Neural crest cell (in vitro differentiated cells): ENCODE results near the gene EFNA4. TPM values are rescaled to one million over a fixed set of nuclear protein-coding genes. Genes with fewer than 3 reads are reported as not detected.

ENCODE experiments used
- DNase-seq: peaks from one replicate; pipeline ENCODE4 v3.0.0; 2021; ENCODE audit warnings: low read depth, mixed read lengths, low spot score
- H3K27ac Mint-ChIP-seq: one replicate; pipeline ENCODE4 v1.8.0; 2021; ENCODE audit warnings: mild to moderate bottlenecking, mixed read lengths; ENCODE audit not compliant: unreplicated experiment
- H3K27me3 Mint-ChIP-seq: 2 replicates; pipeline ENCODE4 v1.8.0; 2021; ENCODE audit warnings: low read depth, mild to moderate bottlenecking, mixed read lengths
- H3K36me3 Mint-ChIP-seq: 2 replicates; pipeline ENCODE4 v1.8.0; 2021; ENCODE audit warnings: low read depth, mild to moderate bottlenecking, mixed read lengths
- H3K4me1 Mint-ChIP-seq: 2 replicates; pipeline ENCODE4 v1.8.0; 2021; ENCODE audit warnings: mixed read lengths
- H3K4me3 Mint-ChIP-seq: one replicate; pipeline ENCODE4 v1.8.0; 2021; ENCODE audit warnings: mild to moderate bottlenecking, mixed read lengths
- H3K9me3 Mint-ChIP-seq: 2 replicates; pipeline ENCODE4 v1.8.0; 2021; ENCODE audit warnings: mixed read lengths
- CTCF ChIP-seq: fragments of 200-600 bp; sonication (generic); conservative IDR thresholded peaks from 2 replicates; pipeline ENCODE4 v1.5.0; 2021; ENCODE audit warnings: antibody characterized with exemption, mild to moderate bottlenecking
- total RNA-seq: library from RNA; stranded (reverse); gene quantifications from 2 replicates; pipeline ENCODE4 v1.2.1, GENCODE V29; 2021

The EFNA4 gene
- total RNA-seq, 1 donor from 2014 or later = 28.5 TPM

DNA sequence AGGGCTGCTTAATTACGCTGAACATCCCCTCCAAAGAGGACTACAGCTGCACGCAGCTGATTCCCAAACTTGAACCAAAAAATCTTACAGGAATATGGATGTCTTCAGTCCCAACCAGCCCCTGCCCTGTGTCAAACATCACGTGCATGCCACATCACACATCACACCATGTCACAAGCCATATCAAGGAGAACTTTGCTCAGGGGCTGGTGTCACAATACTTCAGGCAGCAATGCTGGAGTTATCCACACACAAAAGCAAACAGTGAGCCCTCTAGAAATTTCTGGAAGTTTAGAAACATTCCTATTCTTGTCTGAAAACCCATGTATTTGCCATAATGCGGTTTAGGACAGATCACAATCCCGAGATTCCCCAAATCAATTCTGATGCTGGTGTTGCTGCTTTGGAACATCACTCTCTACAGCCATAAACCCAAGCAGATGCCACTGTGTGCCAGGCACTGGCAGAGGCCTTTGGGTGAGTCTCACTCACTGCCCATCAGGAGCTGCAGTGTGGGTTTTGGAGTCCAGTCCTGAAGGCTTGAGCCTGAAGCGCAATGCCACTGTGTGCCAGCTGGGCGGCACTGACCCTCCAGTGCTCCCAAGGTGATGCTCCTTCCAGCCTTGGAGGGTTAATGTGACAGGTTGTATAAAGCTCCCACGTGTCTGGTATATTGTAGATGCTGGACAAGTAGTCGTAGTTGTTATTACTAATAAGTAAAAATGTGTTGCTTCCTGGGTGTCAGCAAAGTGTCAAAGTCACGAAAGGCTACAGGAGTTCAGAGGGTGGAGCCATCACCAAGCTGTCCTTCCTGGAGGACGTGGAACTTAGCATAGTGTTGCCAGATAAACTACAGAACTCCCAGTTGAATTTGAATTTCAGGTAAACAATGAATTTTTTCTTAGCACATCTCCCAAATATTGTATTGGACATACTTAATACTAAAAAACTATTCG, 44.0 kb downstream of the EFNA4 start:
- H3K4me1 Mint-ChIP-seq = peaks cover 4% of the 10 kb centered on the region
- TF ChIP-seq CTCF = no peak
- DNase-seq = no peak
- H3K36me3 Mint-ChIP-seq = no peaks in the 10 kb centered on the region
- no peak overlapping the region for H3K27ac Mint-ChIP-seq
- H3K4me3 Mint-ChIP-seq = no peak overlapping the region
- no peaks in the 10 kb centered on the region for H3K9me3 Mint-ChIP-seq
- peaks cover 38% of the 10 kb centered on the region for H3K27me3 Mint-ChIP-seq

- Mint-ChIP-seq H3K27ac (no peak overlapping the region), H3K27me3 (peaks cover 38% of the 10 kb centered on the region), H3K36me3 (no peaks in the 10 kb centered on the region), H3K4me1 (peaks cover 4% of the 10 kb centered on the region), H3K4me3 (no peak overlapping the region), H3K9me3 (no peaks in the 10 kb centered on the region)
- TF ChIP-seq CTCF = no peak
- DNase-seq = no peak
These were observed 44.8 kb downstream of the EFNA4 start for GRCh38 chr1:155108296-155108695.

- peaks cover 27% of the 10 kb centered on the region for H3K27me3 Mint-ChIP-seq
- no peaks in the 10 kb centered on the region for H3K36me3 Mint-ChIP-seq
- peaks cover 4% of the 10 kb centered on the region for H3K4me1 Mint-ChIP-seq
- no peak for DNase-seq
- H3K4me3 Mint-ChIP-seq = no peak overlapping the region
- no peak overlapping the region for H3K27ac Mint-ChIP-seq
- no peaks in the 10 kb centered on the region for H3K9me3 Mint-ChIP-seq
- no peak for TF ChIP-seq CTCF
These were observed 46.8 kb downstream of the EFNA4 start for GRCh38 chr1:155110381-155110780.

DNA sequence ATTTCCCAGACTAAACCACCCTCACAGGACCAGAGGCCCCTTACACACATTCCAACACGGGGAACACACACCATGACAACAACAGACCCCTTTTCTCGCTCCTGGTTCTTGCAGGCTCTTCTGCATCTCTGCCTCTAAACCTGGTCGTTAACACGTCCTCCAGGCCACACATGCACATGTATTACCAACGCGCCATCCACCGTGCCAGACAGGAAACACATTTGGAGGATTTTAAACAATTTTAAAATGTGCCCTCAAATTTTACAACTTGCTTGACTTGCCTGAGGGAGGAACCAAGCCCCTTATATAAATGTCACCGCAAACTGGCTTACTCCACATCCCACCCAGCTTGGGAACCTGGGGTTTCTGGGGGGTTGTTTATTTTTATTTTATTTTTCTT, 47.3 kb downstream of the EFNA4 start:
- H3K9me3 Mint-ChIP-seq = no peaks in the 10 kb centered on the region
- H3K27me3 Mint-ChIP-seq = peaks cover 26% of the 10 kb centered on the region
- no peak overlapping the region for H3K4me3 Mint-ChIP-seq
- no peaks in the 10 kb centered on the region for H3K36me3 Mint-ChIP-seq
- TF ChIP-seq CTCF = no peak
- peaks cover 4% of the 10 kb centered on the region for H3K4me1 Mint-ChIP-seq
- H3K27ac Mint-ChIP-seq = no peak overlapping the region
- DNase-seq = no peak

DNA sequence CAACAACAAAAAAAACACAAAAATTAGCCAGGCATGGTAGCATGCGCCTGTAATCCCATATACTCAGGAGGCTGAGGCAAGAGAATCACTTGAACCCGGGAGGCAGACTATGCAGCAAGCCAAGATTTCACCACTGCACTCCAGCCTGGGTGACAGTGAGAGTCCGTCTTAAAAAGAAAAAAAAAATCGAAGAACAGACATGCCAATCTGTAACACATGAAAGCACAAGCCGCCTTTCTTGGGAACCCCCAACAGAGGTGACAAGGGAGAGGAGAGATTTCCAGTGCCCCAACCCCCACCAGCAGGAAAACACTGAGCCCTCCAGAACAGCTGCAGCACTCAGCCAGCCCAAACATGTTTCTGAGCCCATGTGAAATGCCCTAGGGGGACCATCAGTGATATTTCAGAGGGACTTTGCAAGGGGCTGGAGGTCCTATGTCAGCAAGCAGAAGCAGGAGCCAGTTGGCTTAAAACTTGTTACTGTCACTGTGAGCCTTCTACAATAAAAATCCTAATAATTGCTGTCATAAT, 50.0 kb downstream of the EFNA4 start:
- DNase-seq = no peak
- H3K9me3 Mint-ChIP-seq = no peaks in the 10 kb centered on the region
- H3K27ac Mint-ChIP-seq = no peak overlapping the region
- TF ChIP-seq CTCF = no peak
- peaks cover 33% of the 10 kb centered on the region for H3K27me3 Mint-ChIP-seq
- H3K36me3 Mint-ChIP-seq = no peaks in the 10 kb centered on the region
- peaks cover 4% of the 10 kb centered on the region for H3K4me1 Mint-ChIP-seq
- no peak overlapping the region for H3K4me3 Mint-ChIP-seq
